WTC11 (cell line): ENCODE data around the gene TFAP2B. TPM values are rescaled to one million over a fixed set of nuclear protein-coding genes. Genes with fewer than 3 reads are reported as not detected.

ENCODE experiments used
- ATAC-seq: fragments of 200-7000 bp; cut with Tn5 transposase; 2 replicates; pipeline ENCODE4 v1.10.0; 2021; ENCODE audit warnings: mild to moderate bottlenecking, moderate library complexity
- CTCF ChIA-PET: fragments of 300-600 bp; sonication (Branson Sonifier 250); formaldehyde crosslinking; loops from one replicate; lab custom pipeline; 2021; ENCODE audit warnings: antibody characterized with exemption; lab: Charles Lee
- POLR2A ChIA-PET: fragments of 350-600 bp; sonication (Branson Sonifier 250); formaldehyde crosslinking; loops from one replicate; lab custom pipeline; 2021; ENCODE audit warnings: antibody characterized with exemption; lab: Charles Lee
- DNase-seq: peaks from one replicate; pipeline ENCODE4 v3.0.0; 2021; ENCODE audit warnings: low spot score
- H3K27ac Mint-ChIP-seq: 2 replicates; pipeline ENCODE4 v1.8.0; 2021; ENCODE audit warnings: mixed read lengths
- H3K27me3 Mint-ChIP-seq: 2 replicates; pipeline ENCODE4 v1.8.0; 2021; ENCODE audit warnings: low read depth, mild to moderate bottlenecking, moderate library complexity, mixed read lengths
- H3K36me3 Mint-ChIP-seq: 2 replicates; pipeline ENCODE4 v1.8.0; 2021; ENCODE audit warnings: mixed read lengths
- H3K4me1 Mint-ChIP-seq: 2 replicates; pipeline ENCODE4 v1.8.0; 2022; ENCODE audit warnings: mixed read lengths
- H3K4me3 Mint-ChIP-seq: 2 replicates; pipeline ENCODE4 v1.8.0; 2021; ENCODE audit warnings: mild to moderate bottlenecking, moderate library complexity, mixed read lengths
- H3K9me3 Mint-ChIP-seq: 2 replicates; pipeline ENCODE4 v1.8.0; 2021; ENCODE audit warnings: mixed read lengths
- CBFB ChIP-seq: sonication (generic); formaldehyde crosslinking; IDR thresholded peaks from 2 replicates; pipeline ENCODE4 v1.8.1; 2022; ENCODE audit warnings: mild to moderate bottlenecking, low read depth, missing genetic modification reagents
- FOXJ3 ChIP-seq: sonication (generic); formaldehyde crosslinking; IDR thresholded peaks from 2 replicates; pipeline ENCODE4 v1.9.0; 2021; ENCODE audit warnings: missing genetic modification reagents, mild to moderate bottlenecking, borderline replicate concordance
- HMGA2 ChIP-seq: fragments of 250-450 bp; sonication (Bioruptor Pico); IDR thresholded peaks from 2 replicates; pipeline ENCODE4 v1.4.0; 2021; ENCODE audit warnings: mild to moderate bottlenecking, moderate library complexity
- NFYB ChIP-seq: sonication (generic); formaldehyde crosslinking; conservative IDR thresholded peaks from 2 replicates; pipeline ENCODE4 v1.8.0; 2022; ENCODE audit warnings: low read depth, missing genetic modification reagents
- RORB ChIP-seq: fragments of 250-450 bp; sonication (Bioruptor Pico); IDR thresholded peaks from 2 replicates; pipeline ENCODE4 v1.9.0; 2021; ENCODE audit warnings: mild to moderate bottlenecking
- TCF7 ChIP-seq: sonication (generic); formaldehyde crosslinking; IDR thresholded peaks from 2 replicates; pipeline ENCODE4 v1.8.0; 2022; ENCODE audit warnings: mild to moderate bottlenecking, low read depth, missing genetic modification reagents, moderate library complexity
- TEAD1 ChIP-seq: sonication (generic); formaldehyde crosslinking; IDR thresholded peaks from 2 replicates; pipeline ENCODE4 v1.8.0; 2022; ENCODE audit warnings: mild to moderate bottlenecking, missing genetic modification reagents
- TEAD4 ChIP-seq: sonication (generic); formaldehyde crosslinking; IDR thresholded peaks from 2 replicates; pipeline ENCODE4 v1.8.0; 2022; ENCODE audit warnings: mild to moderate bottlenecking, missing genetic modification reagents
- ZBTB21 ChIP-seq: sonication (generic); formaldehyde crosslinking; IDR thresholded peaks from 2 replicates; pipeline ENCODE4 v1.8.1; 2023; ENCODE audit warnings: mild to moderate bottlenecking, missing genetic modification reagents, borderline replicate concordance
- total RNA-seq: library from RNA; stranded (reverse); gene quantifications from 3 replicates; pipeline ENCODE4 v1.2.3, GENCODE V29; 2021
- TF ChIP-seq, protein P1 (sequence below): fragments of 250-450 bp; sonication (Bioruptor Pico); IDR thresholded peaks from 2 replicates; pipeline ENCODE4 v1.9.0; 2021; ENCODE audit warnings: mild to moderate bottlenecking, borderline replicate concordance
- TF ChIP-seq, protein P2 (sequence below): fragments of 250-450 bp; sonication (Bioruptor Pico); IDR thresholded peaks from 2 replicates; pipeline ENCODE4 v1.9.0; 2021; ENCODE audit warnings: moderate library complexity, mild to moderate bottlenecking, inconsistent platforms, borderline replicate concordance
- TF ChIP-seq, protein P3 (sequence below): sonication (generic); formaldehyde crosslinking; IDR thresholded peaks from 2 replicates; pipeline ENCODE4 v1.8.0; 2023; ENCODE audit warnings: mild to moderate bottlenecking, missing genetic modification reagents
- TF ChIP-seq, protein P4 (sequence below): sonication (generic); formaldehyde crosslinking; IDR thresholded peaks from 2 replicates; pipeline ENCODE4 v1.8.1; 2022; ENCODE audit warnings: missing genetic modification reagents, borderline replicate concordance
- TF ChIP-seq, protein P5 (sequence below): sonication (generic); formaldehyde crosslinking; IDR thresholded peaks from 2 replicates; pipeline ENCODE4 v1.8.1; 2022; ENCODE audit warnings: mild to moderate bottlenecking, moderate library complexity, missing genetic modification reagents
- TF ChIP-seq, protein P6 (sequence below): sonication (generic); formaldehyde crosslinking; IDR thresholded peaks from 2 replicates; pipeline ENCODE4 v1.8.1; 2023; ENCODE audit warnings: mild to moderate bottlenecking, missing genetic modification reagents, moderate library complexity

TFAP2B gene
- total RNA-seq, 1 experiment from 2014 or later, result not detected

DNA sequence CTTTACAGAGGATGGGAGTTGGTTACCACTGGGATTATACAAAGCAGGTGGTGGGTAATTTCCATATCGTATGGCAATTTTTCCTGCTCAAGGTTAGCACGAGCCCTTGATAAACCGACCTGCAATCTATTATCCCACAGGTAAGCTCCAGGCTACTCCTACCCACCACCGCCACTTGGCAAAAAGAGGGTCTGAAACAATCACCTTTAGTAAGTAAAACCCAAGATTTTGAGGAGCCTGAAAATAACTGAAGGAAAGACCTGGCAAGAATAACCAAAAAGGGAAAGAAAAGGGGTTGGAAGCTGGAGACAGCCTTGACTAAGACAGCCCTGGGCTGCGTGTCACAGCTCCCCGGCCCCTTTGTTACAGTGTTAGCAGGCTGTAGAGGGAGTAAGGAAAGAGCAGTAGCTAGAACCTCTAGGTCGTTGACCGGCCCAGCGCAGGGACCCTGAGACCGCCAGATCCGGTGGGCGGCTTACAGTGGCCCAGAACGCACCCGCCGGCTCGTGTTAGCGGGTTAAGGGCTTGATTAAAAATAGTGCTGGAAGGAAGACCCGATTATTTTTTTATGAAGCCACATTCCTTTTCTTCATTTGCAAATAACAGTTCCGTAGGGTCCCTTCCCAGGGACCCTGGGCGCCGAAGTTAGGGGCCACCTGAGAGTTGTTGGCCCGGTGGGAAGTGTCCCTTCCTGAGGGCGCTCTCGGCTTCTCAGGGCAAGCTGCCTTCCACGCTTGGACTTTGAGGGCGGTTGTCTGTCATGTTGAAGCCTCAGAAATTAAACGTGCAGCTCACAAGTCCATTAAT lies 30.5 kb downstream of the TFAP2B start (continued):
- TF ChIP-seq, protein P1, sequence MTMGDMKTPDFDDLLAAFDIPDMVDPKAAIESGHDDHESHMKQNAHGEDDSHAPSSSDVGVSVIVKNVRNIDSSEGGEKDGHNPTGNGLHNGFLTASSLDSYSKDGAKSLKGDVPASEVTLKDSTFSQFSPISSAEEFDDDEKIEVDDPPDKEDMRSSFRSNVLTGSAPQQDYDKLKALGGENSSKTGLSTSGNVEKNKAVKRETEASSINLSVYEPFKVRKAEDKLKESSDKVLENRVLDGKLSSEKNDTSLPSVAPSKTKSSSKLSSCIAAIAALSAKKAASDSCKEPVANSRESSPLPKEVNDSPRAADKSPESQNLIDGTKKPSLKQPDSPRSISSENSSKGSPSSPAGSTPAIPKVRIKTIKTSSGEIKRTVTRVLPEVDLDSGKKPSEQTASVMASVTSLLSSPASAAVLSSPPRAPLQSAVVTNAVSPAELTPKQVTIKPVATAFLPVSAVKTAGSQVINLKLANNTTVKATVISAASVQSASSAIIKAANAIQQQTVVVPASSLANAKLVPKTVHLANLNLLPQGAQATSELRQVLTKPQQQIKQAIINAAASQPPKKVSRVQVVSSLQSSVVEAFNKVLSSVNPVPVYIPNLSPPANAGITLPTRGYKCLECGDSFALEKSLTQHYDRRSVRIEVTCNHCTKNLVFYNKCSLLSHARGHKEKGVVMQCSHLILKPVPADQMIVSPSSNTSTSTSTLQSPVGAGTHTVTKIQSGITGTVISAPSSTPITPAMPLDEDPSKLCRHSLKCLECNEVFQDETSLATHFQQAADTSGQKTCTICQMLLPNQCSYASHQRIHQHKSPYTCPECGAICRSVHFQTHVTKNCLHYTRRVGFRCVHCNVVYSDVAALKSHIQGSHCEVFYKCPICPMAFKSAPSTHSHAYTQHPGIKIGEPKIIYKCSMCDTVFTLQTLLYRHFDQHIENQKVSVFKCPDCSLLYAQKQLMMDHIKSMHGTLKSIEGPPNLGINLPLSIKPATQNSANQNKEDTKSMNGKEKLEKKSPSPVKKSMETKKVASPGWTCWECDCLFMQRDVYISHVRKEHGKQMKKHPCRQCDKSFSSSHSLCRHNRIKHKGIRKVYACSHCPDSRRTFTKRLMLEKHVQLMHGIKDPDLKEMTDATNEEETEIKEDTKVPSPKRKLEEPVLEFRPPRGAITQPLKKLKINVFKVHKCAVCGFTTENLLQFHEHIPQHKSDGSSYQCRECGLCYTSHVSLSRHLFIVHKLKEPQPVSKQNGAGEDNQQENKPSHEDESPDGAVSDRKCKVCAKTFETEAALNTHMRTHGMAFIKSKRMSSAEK (CRISPR knock-in tag), result no peak
- TF ChIP-seq TEAD1 (CRISPR knock-in tag), result no peak
- TF ChIP-seq, protein P2, sequence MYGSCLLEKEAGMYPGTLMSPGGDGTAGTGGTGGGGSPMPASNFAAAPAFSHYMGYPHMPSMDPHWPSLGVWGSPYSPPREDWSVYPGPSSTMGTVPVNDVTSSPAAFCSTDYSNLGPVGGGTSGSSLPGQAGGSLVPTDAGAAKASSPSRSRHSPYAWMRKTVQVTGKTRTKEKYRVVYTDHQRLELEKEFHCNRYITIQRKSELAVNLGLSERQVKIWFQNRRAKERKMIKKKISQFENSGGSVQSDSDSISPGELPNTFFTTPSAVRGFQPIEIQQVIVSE (CRISPR knock-in tag), result no peak
- TF ChIP-seq, protein P3, sequence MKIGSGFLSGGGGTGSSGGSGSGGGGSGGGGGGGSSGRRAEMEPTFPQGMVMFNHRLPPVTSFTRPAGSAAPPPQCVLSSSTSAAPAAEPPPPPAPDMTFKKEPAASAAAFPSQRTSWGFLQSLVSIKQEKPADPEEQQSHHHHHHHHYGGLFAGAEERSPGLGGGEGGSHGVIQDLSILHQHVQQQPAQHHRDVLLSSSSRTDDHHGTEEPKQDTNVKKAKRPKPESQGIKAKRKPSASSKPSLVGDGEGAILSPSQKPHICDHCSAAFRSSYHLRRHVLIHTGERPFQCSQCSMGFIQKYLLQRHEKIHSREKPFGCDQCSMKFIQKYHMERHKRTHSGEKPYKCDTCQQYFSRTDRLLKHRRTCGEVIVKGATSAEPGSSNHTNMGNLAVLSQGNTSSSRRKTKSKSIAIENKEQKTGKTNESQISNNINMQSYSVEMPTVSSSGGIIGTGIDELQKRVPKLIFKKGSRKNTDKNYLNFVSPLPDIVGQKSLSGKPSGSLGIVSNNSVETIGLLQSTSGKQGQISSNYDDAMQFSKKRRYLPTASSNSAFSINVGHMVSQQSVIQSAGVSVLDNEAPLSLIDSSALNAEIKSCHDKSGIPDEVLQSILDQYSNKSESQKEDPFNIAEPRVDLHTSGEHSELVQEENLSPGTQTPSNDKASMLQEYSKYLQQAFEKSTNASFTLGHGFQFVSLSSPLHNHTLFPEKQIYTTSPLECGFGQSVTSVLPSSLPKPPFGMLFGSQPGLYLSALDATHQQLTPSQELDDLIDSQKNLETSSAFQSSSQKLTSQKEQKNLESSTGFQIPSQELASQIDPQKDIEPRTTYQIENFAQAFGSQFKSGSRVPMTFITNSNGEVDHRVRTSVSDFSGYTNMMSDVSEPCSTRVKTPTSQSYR (CRISPR knock-in tag), result no peak

DNA sequence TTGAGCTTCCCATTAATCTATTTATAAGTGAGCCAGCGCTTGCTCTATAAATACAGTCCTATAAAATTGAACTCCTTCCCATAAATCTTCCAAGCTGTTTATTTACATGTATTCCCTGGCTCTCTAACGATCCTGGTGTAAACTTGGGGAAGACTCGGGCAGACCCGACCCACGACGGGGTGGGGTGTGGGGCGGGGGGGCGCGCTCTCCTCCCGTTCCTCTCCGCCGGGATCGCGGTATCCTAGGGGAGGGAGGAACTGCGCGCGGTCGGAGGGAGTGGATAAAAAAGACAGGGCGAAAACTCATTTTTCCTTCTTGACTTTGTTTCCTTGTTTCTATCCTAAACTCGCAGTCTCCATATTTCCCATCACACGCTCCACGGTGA lies 31.1 kb downstream of the TFAP2B start:
- H3K36me3 Mint-ChIP-seq, result no peaks in the 10 kb centered on the region
- CTCF ChIA-PET, result interaction anchor here (1.7 kb wide), 1 partner anchor 10 kb away, joined by 4 read pairs; no protein-coding TSS in a partner anchor
- no peak overlapping the region for H3K27ac Mint-ChIP-seq
- TF ChIP-seq CBFB (CRISPR knock-in tag) (no peak), NFYB (CRISPR knock-in tag) (no peak)
- TF ChIP-seq, protein P4, sequence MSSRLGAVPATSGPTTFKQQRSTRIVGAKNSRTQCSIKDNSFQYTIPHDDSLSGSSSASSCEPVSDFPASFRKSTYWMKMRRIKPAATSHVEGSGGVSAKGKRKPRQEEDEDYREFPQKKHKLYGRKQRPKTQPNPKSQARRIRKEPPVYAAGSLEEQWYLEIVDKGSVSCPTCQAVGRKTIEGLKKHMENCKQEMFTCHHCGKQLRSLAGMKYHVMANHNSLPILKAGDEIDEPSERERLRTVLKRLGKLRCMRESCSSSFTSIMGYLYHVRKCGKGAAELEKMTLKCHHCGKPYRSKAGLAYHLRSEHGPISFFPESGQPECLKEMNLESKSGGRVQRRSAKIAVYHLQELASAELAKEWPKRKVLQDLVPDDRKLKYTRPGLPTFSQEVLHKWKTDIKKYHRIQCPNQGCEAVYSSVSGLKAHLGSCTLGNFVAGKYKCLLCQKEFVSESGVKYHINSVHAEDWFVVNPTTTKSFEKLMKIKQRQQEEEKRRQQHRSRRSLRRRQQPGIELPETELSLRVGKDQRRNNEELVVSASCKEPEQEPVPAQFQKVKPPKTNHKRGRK (CRISPR knock-in tag), result no peak
- H3K9me3 Mint-ChIP-seq, result no peaks in the 10 kb centered on the region
- POLR2A ChIA-PET, result interaction anchor here (1.0 kb wide), 1 partner anchor 31 kb away, joined by 3 read pairs; no protein-coding TSS in a partner anchor
- H3K27me3 Mint-ChIP-seq, result peaks cover 100% of the 10 kb centered on the region
- peak; percentile 25 for DNase-seq
- H3K4me1 Mint-ChIP-seq, result peaks cover 66% of the 10 kb centered on the region
- ATAC-seq, result no peak
- H3K4me3 Mint-ChIP-seq, result peak overlapping the region; percentile 73

DNA sequence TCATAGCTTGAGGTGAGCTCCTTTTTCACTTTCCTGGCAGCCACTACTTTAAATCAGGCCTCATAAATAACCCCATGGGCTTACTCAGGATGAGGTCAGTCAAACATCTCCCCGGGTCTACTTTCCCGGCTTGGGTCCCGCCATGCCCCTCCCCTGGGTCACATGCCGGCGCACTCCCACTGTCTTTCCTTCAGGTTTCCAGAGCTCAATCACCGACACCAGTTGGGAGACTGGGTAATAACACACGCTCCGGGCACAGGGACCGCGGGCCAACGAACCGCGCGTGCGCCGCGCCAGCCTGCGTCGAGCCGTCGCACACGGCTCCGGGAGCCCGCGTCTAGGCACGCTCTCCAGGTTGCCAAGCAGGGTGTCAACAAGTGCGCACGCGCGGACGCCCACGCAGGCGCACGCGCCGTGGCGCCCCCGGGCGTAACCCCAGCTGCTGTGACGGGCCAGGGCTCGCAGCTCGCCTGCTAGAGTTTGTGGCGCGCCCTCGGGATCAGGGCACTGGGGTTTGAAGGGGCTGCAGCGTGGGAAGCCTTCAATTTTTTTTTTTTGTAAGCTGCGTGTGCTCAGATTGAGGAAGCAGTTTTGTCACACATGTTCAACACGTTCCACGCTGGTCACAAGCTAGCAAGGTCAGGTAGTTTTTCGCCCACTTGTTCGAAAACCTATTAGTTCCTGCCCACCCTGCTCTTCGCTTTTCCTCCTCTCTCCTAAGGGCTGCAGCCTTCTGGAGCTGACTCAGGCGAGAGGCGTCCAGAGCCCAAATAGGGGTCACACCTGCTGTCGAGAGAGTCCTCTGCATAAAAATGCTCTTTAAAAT lies 31.8 kb downstream of the TFAP2B start:
- ATAC-seq, result peak; percentile 25
- no peak overlapping the region for H3K27ac Mint-ChIP-seq
- H3K36me3 Mint-ChIP-seq, result no peaks in the 10 kb centered on the region
- ChIA-PET POLR2A (interaction anchor here (0.5 to 1.0 kb wide), 2 partner anchors 31 to 1125 kb away, joined by 3 read pairs; no protein-coding TSS in a partner anchor), CTCF (interaction anchor here (0.8 to 1.7 kb wide), 2 partner anchors 10 to 664 kb away, joined by 4 read pairs; no protein-coding TSS in a partner anchor)
- peak; percentile 52 for DNase-seq
- H3K27me3 Mint-ChIP-seq, result peaks cover 98% of the 10 kb centered on the region
- H3K4me3 Mint-ChIP-seq, result peak overlapping the region; percentile 73
- H3K4me1 Mint-ChIP-seq, result peaks cover 60% of the 10 kb centered on the region
- H3K9me3 Mint-ChIP-seq, result no peaks in the 10 kb centered on the region
- TF ChIP-seq FOXJ3, result no peak
- TF ChIP-seq RORB, result no peak
- TF ChIP-seq ZBTB21 (CRISPR knock-in tag), result no peak
- no peak for TF ChIP-seq TEAD1 (CRISPR knock-in tag)
- TF ChIP-seq, protein P5, sequence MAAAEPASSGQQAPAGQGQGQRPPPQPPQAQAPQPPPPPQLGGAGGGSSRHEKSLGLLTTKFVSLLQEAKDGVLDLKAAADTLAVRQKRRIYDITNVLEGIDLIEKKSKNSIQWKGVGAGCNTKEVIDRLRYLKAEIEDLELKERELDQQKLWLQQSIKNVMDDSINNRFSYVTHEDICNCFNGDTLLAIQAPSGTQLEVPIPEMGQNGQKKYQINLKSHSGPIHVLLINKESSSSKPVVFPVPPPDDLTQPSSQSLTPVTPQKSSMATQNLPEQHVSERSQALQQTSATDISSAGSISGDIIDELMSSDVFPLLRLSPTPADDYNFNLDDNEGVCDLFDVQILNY (CRISPR knock-in tag), result peak; percentile 37; the same call in 1 of the 2 replicates
- TF ChIP-seq, protein P4 (CRISPR knock-in tag), result no peak
- no peak for TF ChIP-seq HMGA2
- no peak for TF ChIP-seq TCF7 (CRISPR knock-in tag)
- no peak for TF ChIP-seq TEAD4 (CRISPR knock-in tag)
- TF ChIP-seq, protein P6, sequence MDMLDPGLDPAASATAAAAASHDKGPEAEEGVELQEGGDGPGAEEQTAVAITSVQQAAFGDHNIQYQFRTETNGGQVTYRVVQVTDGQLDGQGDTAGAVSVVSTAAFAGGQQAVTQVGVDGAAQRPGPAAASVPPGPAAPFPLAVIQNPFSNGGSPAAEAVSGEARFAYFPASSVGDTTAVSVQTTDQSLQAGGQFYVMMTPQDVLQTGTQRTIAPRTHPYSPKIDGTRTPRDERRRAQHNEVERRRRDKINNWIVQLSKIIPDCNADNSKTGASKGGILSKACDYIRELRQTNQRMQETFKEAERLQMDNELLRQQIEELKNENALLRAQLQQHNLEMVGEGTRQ (CRISPR knock-in tag), result peak; percentile 67
